Middle frontal gyrus (tissue), 1 donor: ENCODE measurements around the gene ASB15.

Experiments used
- DNase-seq: peaks from one replicate; pipeline ENCODE4 v3.0.0-alpha.2; 2015; ENCODE audit warnings: low spot score; ENCODE audit errors: extremely low spot score

Gene ASB15

GRCh38 chr7:123635551-123636359 is 34.1 kb downstream of the ASB15 start:
- DNase-seq, result no peak

- DNase-seq, result no peak
Measured at GRCh38 chr7:123637203-123637602, 35.6 kb downstream of the ASB15 start.

GRCh38 chr7:123637878-123638277 is 36.3 kb downstream of the ASB15 start:
- no peak for DNase-seq

- no peak for DNase-seq
Measured at GRCh38 chr7:123639631-123640030, 38.0 kb downstream of the ASB15 start.

GRCh38 chr7:123640583-123640982 is 39.0 kb downstream of the ASB15 start:
- no peak for DNase-seq

- no peak for DNase-seq
Measured at GRCh38 chr7:123641901-123642300, 40.3 kb downstream of the ASB15 start.

- DNase-seq, result no peak
Measured at GRCh38 chr7:123643495-123644441, 42.1 kb downstream of the ASB15 start.

- DNase-seq, result no peak
Measured at GRCh38 chr7:123645516-123645915, 43.9 kb downstream of the ASB15 start.

- no peak for DNase-seq
Measured at GRCh38 chr7:123647106-123647730, 45.6 kb downstream of the ASB15 start.

GRCh38 chr7:123649964-123650363 is 48.3 kb downstream of the ASB15 start:
- DNase-seq, result no peak

- DNase-seq, result no peak
Measured at GRCh38 chr7:123650595-123650994, 49.0 kb downstream of the ASB15 start.

GRCh38 chr7:123652406-123652805 is 50.8 kb downstream of the ASB15 start:
- DNase-seq, result no peak

GRCh38 chr7:123653162-123653561 is 51.5 kb downstream of the ASB15 start:
- no peak for DNase-seq

- DNase-seq, result no peak
Measured at GRCh38 chr7:123655614-123656013, 54.0 kb downstream of the ASB15 start, which contains the start of gene LMOD2. LMOD2 (plus strand) TSS chr7:123655866; CDS start chr7:123655964, 98 bp downstream.

- no peak for DNase-seq
Measured at GRCh38 chr7:123656544-123657303, 55.1 kb downstream of the ASB15 start.

- DNase-seq, result no peak
Measured at GRCh38 chr7:123657304-123657685, 55.7 kb downstream of the ASB15 start.

GRCh38 chr7:123658023-123658422 is 56.4 kb downstream of the ASB15 start:
- DNase-seq, result no peak

- DNase-seq, result no peak
Measured at GRCh38 chr7:123660514-123661354, 59.1 kb downstream of the ASB15 start.

- DNase-seq, result no peak
Measured at GRCh38 chr7:123661765-123662164, 60.1 kb downstream of the ASB15 start.

GRCh38 chr7:123662293-123662692 is 60.7 kb downstream of the ASB15 start:
- DNase-seq, result no peak
